ENCODE measurements around the gene SLC25A34. TPM values are rescaled to one million over a fixed set of nuclear protein-coding genes. Genes with fewer than 3 reads are reported as not detected.

The SLC25A34 gene
- total RNA-seq, 1 experiment from 2014 or later, result 0.59 TPM

DNA sequence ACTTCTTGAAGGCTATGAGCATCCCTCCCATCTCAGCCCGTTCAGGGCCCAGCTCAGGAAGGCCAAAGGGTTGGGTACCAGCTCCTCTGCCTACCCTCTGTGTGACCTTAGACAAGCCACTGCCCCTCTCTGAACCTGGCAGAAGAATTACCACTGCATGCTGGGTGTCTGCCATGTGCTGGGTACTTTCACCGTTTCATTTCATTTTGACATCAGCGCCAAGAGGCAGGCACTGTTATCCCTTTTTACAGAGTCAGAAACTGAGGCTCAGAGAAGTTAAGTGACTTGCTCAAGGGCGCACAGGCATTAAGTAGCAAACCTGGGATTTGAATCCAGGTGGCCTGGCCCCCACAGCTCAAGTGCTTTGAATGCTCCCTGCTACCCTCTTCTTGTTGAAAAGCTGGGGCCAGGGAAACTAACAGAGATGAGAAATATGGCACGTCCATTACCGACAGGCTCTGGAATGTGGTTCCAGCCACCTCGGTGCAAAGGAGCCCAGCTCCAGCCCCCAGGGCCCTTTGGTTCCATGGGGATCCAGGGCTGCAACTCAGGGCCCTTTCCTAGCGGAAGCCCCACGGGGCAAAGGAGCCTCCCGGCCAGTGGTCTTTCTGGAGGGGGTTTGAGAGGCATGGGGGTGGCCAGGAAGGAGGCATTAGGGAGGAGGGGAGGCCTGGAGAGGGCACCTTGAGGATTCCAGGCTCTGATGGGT, 12.8 kb downstream of the SLC25A34 start:
- Histone ChIP-seq H3K9me3 (ENCODE audit: control insufficient read depth in 1 of 2, insufficient read depth in 1 of 2, low read depth in 1 of 2, low read length in 2 of 2) (no peaks in the 10 kb centered on the region), H2AFZ (ENCODE audit: low read depth, low read length, poor library complexity, severe bottlenecking) (no peak overlapping the region), H3K27ac (ENCODE audit: low read depth, low read length) (no peak overlapping the region), H3K4me2 (ENCODE audit: low read length) (no peak overlapping the region), H4K20me1 (ENCODE audit: insufficient read depth) (no peaks in the 10 kb centered on the region), H3K4me3 (replicated peaks in 1 of 2; ENCODE audit: low read depth in 1 of 2, low read length in 2 of 2) (no peak overlapping the region), H3K27me3 (ENCODE audit: insufficient read depth, low read length) (no peaks in the 10 kb centered on the region), H3K79me2 (ENCODE audit: insufficient read depth, low read length) (no peaks in the 10 kb centered on the region), H3K4me1 (ENCODE audit: control insufficient read depth in 1 of 2, insufficient read depth in 2 of 2, low read length in 2 of 2) (no peaks in the 10 kb centered on the region; a peak in 1 of 4 replicates), H3K9me2 (ENCODE audit: insufficient read depth) (no peaks in the 10 kb centered on the region), H3K36me3 (ENCODE audit: control insufficient read depth in 1 of 2, insufficient read depth in 2 of 2, low read length in 2 of 2) (no peaks in the 10 kb centered on the region), H3K9ac (ENCODE audit: low read length) (no peak overlapping the region)
- DNase-seq (ENCODE audit: low read depth, low spot score), result no peak
- BruUV-seq (replicated peaks), result no TSS peak
- CTCF ChIA-PET, result no interaction called here
- POLR2A ChIA-PET, result no interaction called here
- ATAC-seq, result no peak
- no peak for TF ChIP-seq YY1 (IDR thresholded peaks at IDR 0.05; ENCODE audit: extremely low read depth, insufficient replicate concordance, low read depth, low read length)
- TF ChIP-seq ELF1 (IDR thresholded peaks at IDR 0.05; ENCODE audit: borderline replicate concordance, low read depth), result no peak
- no peak for TF ChIP-seq SIN3A (IDR thresholded peaks at IDR 0.05; ENCODE audit: low read depth)
- no peak for TF ChIP-seq ZFX (IDR thresholded peaks at IDR 0.05)
- TF ChIP-seq CBX3 (IDR thresholded peaks at IDR 0.05; ENCODE audit: low read depth), result no peak
- no peak for TF ChIP-seq RAD21 (IDR thresholded peaks at IDR 0.05; ENCODE audit: low read depth)
- no peak for TF ChIP-seq EGR1 (IDR thresholded peaks at IDR 0.05; ENCODE audit: low read depth)
- TF ChIP-seq, protein P1, sequence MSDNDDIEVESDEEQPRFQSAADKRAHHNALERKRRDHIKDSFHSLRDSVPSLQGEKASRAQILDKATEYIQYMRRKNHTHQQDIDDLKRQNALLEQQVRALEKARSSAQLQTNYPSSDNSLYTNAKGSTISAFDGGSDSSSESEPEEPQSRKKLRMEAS (IDR thresholded peaks at IDR 0.05), result no peak
- RAD21 ChIA-PET (ENCODE audit: low non-redundant PET in 1 of 2, low total read pairs in 2 of 2, uncharacterized antibody in 2 of 2, unreplicated experiment in 2 of 2), result no interaction called here
- intact Hi-C loops (cut with micrococcal nuclease), result no loop called here

DNA sequence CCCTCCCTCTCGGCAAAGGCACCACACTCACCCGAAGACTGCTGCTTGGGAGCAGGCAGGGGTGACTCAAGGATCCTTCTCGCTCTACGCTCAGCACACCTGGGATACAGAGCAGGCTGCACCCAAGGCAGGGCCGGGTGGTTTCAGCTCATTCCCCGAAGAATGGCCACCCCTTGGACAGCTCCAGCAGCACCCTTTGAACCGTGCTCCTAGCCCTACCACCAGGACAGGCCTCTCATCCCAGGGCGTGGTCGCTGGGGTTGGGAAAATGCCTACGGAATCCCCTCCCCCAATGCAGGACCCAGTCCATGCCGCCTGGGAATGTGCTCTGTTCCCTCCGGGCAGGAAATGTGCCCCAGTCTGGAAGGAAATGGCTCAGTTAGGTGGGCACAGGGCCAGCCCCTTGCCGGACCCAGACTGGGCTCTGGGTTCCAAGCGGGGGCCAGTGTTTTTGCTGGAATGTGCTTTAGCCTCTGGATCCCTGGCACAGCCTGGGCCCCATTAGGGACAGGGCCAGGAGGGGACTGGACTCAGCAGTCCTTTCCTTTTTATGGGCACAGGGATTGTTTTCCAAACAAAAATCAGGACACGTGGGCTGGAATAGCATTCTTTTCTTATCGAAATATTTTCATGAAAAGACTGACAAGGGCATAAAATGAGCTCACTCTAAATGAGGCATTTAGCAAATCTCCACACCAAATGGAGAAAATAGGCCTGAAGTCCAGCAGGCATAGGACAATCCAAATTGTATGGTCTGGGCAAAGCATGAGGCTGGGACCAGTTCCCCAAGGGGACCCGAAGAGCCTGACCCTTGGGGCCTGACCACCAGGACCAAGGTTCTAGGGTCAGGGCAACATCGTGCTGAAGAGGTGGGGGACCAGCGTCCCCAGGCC, 13.6 kb downstream of the SLC25A34 start:
- Histone ChIP-seq H3K4me1 (ENCODE audit: control insufficient read depth in 1 of 2, insufficient read depth in 2 of 2, low read length in 2 of 2) (no peaks in the 10 kb centered on the region; a peak in 1 of 4 replicates), H2AFZ (ENCODE audit: low read depth, low read length, poor library complexity, severe bottlenecking) (no peak overlapping the region), H3K4me2 (ENCODE audit: low read length) (no peak overlapping the region)

More for the DNA sequence above, 13.6 kb downstream of the SLC25A34 start:
- no TSS peak for BruUV-seq (replicated peaks)
- ChIA-PET POLR2A (no interaction called here), CTCF (no interaction called here), RAD21 (ENCODE audit: low non-redundant PET in 1 of 2, low total read pairs in 2 of 2, uncharacterized antibody in 2 of 2, unreplicated experiment in 2 of 2) (no interaction called here)
- no peak for DNase-seq (ENCODE audit: low read depth, low spot score)
- intact Hi-C loops (cut with micrococcal nuclease), result no loop called here
- no peak for ATAC-seq
- H3K9ac ChIP-seq (ENCODE audit: low read length), result no peak overlapping the region
- TF ChIP-seq, protein P2, sequence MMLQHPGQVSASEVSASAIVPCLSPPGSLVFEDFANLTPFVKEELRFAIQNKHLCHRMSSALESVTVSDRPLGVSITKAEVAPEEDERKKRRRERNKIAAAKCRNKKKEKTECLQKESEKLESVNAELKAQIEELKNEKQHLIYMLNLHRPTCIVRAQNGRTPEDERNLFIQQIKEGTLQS (IDR thresholded peaks at IDR 0.05), result no peak
- TF ChIP-seq ZNF274 (IDR thresholded peaks at IDR 0.05; ENCODE audit: low read depth, low read length), result no peak
- TF ChIP-seq RAD21 (IDR thresholded peaks at IDR 0.05; ENCODE audit: low read depth), result no peak
- H3K27me3 ChIP-seq (ENCODE audit: insufficient read depth, low read length), result no peaks in the 10 kb centered on the region
- no peaks in the 10 kb centered on the region for H3K36me3 ChIP-seq (ENCODE audit: control insufficient read depth in 1 of 2, insufficient read depth in 2 of 2, low read length in 2 of 2)
- no peaks in the 10 kb centered on the region for H4K20me1 ChIP-seq (ENCODE audit: insufficient read depth)
- H3K4me3 ChIP-seq (replicated peaks in 1 of 2; ENCODE audit: low read depth in 1 of 2, low read length in 2 of 2), result no peak overlapping the region
- no peaks in the 10 kb centered on the region for H3K9me3 ChIP-seq (ENCODE audit: control insufficient read depth in 1 of 2, insufficient read depth in 1 of 2, low read depth in 1 of 2, low read length in 2 of 2)
- no peak overlapping the region for H3K27ac ChIP-seq (ENCODE audit: low read depth, low read length)
- no peaks in the 10 kb centered on the region for H3K9me2 ChIP-seq (ENCODE audit: insufficient read depth)
- H3K79me2 ChIP-seq (ENCODE audit: insufficient read depth, low read length), result no peaks in the 10 kb centered on the region

Data from HCT116 (cell line).